Measurements from ENCODE around the gene KSR2.

GRCh38 chr12:117483501-117483900 is 485.3 kb downstream of the KSR2 start:
- TF ChIP-seq CTCF (IDR thresholded peaks at IDR 0.05; ENCODE audit: low read depth, low read length) (no peak), EZH2phosphoT487 (IDR thresholded peaks at IDR 0.05; ENCODE audit: low read depth) (no peak)

All from OCI-LY3 (cell line).